Activated effector memory CD4-positive, alpha-beta T cell treated with Interleukin-2 at 50 U/mL for 16 hours (primary cell): ENCODE measurements around the gene ZNF619.

Source experiments
- DNase-seq: peaks from one replicate; pipeline ENCODE4 v3.0.0-alpha.2; 2020

The ZNF619 gene

DNA sequence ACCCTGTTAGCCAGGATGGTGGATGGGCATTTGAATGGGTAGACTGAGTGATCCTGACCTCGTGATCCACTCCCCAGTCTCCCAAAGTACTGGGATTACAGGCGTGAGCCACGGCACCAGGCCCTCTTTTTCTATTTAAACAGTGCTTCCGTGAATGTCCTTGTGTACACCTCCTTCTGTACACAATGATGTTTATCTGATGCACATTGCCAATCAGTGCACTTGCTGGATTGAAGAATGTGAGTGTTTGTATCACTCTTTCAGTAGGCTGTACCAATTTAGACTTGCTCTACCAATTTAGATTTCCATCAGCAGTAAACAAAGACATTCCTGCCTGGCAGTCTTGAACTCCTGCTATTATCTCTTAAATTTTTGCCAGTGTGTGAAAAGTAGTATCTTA, 8.9 kb upstream of the ZNF619 start:
- DNase-seq: no peak

DNA sequence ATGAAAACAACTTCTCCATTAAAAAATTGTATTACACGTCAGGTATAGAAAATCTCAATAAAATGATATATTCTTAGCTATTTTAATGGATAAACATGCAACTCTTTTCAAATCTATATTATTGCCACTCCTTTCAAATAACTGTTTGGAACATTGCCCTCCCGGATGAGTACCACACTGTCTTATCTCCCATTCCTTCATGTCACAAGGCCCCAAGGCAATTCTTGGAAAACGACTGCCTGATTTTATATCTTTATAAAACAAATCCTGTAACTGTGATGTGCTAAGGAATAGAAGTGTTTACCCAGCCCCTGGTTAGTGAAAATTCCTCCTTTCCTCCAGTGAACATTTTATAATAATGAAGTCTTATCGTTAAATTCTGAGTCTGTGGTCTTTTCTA, 6.2 kb upstream of the ZNF619 start:
- no peak for DNase-seq

DNA sequence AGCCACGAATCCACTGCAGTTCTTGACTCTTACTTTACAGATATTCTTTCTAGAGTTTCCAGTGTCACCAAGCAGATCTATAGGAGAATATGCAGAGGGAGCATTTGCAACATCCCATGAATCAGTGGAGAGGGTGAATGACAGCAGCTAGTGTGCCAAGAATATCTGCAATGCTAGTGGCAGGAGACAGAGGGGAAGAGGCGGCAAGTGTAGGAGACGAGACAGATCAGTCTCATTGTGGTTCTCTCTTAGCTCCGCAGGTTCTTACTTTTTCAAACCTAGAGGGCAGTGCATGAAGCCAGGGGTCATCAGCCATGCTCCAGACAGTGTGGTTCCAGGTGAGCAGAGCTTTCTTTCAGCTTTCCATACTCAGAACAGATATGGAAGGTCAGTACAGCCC, 744 bp downstream of the ZNF619 start:
- DNase-seq: no peak

DNA sequence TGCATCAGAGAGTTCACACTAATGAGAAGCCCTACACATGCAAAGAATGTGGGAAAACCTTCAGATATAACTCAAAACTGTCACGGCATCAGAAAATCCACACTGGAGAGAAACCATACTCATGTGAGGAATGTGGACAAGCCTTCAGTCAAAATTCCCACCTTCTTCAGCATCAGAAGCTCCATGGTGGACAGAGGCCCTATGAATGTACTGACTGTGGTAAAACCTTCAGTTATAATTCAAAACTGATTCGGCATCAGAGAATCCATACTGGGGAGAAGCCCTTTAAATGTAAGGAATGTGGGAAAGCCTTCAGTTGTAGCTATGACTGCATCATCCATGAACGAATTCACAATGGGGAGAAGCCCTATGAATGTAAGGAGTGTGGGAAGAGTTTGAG, 10.2 kb downstream of the ZNF619 start:
- no peak for DNase-seq

DNA sequence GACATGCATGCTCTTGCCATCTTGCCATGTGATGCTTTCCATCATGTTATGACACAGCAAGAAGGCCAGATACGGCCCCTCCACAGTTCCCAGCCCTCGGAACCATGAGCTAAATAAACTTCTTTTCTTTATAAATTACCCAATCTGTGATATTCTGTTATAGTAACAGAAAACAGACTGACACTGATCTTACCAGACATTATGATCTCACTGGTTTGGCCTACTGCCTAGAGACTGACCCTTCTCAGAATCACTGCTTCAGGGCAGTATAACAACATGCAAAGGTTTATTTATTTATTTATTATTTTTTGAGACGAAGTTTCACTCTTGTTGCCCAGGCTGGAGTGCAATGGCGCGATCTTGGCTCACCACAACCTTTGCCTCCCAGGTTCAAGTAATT, 14.0 kb downstream of the ZNF619 start:
- no peak for DNase-seq

DNA sequence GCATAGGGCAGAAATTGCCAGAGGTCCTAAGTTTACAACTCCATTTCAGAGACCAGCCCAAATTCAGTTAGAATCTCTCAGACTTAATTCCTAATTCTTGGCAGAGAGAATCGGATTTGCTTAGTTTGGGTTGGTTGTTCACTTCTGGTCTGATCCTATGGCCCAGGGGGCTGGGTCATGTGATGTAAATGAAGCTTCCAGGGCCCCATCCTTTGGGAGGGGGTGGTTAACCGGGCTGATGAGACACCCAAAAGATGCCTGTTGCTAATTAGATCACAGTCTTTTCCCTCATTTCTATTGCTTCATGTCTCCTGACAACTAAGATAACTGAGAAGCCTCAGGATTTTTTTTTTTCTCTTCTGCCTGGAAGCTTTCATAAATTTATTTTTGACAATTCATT, 17.8 kb downstream of the ZNF619 start:
- no peak for DNase-seq

DNA sequence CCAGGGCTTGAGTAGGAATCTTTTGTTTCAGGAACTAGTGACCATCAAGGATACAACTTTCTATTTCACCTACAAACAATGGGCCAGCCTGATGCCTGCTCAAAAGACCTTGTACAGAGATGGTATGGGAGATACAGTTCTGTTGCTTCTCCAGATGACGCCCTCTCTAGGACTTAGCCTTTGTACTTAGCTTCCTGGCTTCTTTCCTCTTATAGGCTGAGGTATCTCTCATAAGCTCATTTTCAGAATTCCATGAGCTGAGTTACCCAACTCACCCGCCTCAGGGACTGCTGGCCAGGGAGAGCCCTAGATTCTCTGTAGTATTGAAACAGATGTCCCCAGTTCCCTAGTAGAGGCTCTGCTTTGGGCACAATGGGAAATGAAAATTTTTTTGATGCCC, 20.4 kb downstream of the ZNF619 start:
- DNase-seq: no peak

DNA sequence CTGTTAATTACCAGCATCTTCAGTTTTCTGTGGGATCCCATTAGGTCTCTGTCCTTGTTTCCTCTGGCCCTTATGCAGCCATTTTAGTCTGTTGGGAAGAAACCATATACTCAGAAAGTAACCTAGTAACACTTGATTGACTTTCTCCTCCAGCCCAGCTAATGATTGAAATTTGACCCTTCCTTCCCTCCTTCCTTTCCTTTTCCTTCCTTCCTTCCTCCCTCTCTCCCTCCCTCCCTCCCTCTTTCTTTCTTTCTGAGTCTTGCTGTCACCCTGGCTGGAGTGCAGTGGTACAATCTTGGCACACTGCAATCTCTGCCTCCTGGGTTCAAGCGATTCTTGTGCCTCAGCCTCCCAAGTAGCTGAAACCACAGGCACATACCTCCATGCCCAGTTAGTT, 23.0 kb downstream of the ZNF619 start:
- no peak for DNase-seq

DNA sequence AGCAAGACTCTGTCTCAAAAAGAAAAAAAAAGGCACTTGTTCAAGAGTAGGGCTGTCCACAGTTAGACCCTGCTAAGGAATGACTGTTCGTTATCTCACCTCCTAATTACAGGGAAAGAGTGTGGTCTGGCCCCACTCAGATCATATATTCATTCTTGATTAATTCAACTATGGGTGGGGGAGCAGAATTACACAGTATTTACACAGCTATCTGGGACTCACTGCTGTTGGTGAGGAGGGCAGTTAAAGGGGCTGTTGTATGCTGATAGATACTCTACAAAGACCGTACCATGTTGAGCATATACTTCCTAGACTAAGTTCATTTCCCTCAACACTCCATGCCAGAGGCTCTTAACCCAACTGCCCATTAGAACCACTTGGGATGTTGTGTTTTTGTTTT, 25.1 kb downstream of the ZNF619 start:
- DNase-seq: no peak

DNA sequence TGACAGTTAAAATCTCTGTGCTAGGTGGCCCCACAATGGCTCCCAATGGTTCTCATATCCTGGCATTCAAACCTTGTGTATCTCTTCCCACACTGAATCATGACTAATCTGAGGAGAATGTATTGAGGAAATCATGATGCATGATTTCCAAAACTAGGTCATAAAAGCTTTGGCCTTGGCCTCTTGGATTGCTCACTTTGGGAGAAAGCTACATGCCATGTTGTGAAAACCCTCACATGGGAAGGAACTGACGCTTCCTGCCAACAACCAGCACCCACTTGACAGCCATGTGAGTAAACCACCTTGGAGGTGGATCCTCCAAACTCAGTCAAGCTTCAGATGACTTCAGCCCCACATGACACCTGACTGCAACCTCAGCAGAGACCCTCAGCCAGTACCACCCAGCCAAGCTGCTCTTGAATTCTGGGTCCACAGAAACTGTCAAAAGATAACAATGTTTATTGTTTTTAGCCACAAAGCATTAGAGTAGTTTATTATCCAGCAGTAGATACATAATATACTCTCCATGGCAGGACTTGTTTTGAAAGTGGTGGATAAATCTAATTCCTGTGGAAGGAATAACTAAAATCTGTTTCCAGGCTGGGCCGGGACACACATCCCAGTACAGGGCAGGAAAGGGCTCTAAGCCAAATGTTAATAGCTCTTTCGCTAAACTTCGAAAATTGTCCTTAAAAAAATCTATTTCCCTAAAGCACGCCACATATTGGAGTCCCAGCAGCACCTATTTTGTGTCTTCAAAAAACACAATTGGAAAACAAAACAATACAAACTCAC, 27.9 kb downstream of the ZNF619 start:
- DNase-seq: no peak

DNA sequence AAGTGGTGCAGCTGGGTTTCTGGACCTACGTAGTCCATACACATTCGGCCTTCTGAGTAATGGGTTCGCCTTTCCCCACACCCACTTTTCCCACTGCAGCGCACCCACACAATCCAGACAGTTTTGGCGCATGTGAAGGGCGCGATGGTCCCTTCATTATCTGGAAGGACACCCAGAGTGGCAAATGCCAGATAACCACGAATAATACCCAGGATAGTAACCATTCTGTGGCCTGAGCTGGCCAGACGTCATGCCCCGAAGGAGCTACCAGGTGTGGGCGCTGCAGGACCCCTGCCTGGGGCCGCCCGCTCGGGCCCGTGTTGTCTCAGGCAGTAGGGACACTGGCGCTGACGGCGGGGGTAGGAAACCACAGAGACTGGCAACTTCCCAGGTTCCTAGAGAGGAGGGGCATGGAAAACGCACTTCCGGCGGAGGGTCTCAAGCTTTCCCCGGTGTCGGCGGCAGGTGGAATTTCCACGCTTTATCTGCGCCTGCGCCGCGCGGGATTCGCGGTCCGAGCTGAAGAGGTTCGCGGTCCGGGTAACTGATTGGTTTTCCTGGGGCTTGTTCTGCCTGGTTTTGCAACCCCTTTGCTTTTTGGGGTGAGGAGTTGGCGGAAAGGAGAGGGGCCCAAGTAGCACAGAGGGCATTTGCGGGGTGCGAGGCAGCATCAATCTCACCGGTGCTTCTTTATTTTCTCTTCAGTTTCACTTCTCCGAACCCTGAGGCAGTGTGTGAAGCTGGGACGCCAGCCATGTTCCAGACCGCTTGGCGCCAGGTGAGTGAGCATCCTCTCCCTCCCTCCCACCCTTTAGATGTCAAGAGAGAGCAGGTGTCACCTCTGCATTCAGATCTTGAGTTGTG, 28.9 kb downstream of the ZNF619 start, which contains the start of gene ZNF620:
ZNF620 (plus strand) TSS at position 441 of the 864 bp plus-strand sequence; CDS start at position 755, 314 bp downstream.
- peak; percentile 25 for DNase-seq

DNA sequence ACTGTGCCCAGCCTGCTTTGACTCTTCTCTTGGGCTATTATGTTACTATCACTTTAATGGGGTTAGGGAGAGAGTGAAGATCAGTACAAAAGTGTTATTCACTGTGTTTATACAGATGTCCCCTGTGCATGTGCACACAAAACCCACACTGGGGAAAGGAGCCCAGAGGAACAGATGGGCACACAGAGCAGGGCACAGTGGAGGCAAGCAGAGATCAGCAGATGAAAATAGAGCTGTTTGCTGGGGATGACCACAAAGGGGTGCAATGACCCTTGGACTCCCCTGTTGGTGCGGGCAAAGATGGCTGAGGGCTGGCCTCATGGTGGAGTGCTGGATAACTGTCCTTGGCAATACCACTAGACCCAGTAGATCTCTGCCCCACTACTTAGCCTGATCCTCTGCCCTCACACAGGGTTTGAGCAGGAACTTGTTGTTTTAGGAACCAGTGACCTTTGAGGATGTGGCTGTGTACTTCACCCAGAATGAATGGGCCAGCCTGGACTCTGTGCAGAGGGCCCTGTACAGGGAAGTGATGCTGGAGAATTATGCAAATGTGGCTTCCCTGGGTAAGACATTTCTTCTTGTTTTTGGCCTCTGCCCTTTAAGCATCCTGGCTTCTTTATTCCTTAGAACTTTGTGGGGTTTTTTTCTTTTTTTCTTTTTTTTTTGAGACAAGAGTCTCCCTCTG, 34.3 kb downstream of the ZNF619 start:
- DNase-seq: no peak

DNA sequence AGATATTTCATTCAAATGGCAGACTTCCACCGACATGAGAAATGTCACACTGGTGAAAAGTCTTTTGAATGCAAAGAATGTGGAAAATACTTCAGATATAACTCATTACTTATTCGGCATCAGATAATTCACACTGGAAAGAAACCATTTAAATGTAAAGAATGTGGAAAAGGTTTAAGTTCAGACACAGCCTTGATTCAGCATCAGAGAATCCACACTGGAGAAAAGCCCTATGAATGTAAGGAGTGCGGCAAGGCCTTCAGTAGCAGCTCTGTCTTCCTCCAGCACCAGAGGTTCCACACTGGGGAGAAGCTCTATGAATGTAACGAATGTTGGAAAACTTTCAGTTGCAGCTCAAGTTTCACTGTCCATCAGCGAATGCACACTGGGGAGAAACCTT, 39.3 kb downstream of the ZNF619 start:
- no peak for DNase-seq

DNA sequence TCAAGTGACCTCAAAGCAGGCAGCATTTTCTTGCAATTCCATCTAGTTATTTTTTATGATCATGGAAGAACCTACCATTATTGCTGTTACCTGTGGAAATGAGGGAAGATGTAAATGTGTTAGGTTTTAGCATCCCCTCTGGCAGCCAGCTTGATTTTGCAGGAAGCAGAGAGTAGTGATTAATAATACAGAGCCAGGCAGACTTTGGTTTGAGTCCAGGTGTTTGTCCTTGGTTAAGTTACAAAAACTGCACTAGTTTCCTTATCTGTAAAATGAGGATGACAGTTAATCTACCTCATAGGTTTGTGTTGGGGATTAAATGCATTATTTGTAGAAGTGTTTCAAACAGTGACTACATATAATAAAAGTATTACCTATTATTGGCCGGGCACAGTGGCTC, 41.1 kb downstream of the ZNF619 start:
- no peak for DNase-seq

DNA sequence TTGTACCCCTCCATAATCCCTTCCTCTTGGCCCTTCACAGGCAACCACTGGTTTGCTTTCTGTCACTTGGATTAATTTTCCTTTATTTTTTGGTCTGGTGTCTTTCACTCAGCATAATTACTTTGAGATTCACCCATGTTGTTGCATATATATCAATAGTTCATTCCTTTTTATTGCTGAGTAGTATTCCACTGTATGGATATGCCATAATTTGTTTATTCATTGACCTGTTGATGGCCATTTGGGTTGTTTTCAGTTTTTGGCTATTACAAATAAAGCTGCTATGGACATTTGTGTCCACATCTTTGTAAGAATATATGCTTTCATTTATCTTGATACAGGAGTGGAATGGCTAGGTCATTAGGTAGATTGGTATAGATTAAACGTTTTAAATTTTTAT, 41.9 kb downstream of the ZNF619 start:
- no peak for DNase-seq

DNA sequence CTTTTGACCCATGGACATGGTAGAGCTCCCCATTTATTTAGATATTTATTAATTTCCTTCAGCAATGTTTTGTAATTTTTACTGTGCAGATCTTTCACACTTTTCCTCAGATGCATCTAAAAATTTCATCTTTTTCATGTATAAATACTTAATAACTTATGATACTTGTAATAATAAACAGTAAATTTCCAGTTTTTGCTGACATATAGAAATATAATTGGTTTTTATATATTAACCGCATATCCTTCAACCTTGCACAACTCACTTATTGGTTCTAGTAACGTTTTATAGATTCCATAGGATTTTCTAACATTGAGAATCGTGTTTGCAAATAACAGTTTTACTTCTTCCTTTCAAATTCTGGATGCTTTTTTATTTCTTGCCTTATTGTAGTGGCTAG, 44.3 kb downstream of the ZNF619 start:
- DNase-seq: no peak

DNA sequence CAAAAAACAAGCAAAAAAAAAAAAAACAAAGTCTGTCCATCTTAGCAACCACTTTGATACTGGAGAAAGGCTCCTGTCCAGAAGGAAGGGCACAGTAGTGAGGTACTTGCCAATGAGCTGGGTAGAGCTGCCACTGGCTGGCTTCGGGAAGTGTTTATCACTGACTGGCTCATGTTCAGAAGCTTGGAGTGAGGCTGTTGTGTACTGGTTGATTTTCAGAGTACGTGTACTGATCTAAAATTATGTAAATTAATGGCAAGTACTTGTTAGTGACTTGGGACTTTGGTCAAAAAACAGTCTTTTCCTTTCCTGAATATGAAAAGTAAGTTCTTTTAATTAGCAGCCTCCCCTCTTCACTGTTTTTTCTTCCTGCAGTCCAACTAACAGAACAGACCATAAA, 46.9 kb downstream of the ZNF619 start:
- DNase-seq: no peak

DNA sequence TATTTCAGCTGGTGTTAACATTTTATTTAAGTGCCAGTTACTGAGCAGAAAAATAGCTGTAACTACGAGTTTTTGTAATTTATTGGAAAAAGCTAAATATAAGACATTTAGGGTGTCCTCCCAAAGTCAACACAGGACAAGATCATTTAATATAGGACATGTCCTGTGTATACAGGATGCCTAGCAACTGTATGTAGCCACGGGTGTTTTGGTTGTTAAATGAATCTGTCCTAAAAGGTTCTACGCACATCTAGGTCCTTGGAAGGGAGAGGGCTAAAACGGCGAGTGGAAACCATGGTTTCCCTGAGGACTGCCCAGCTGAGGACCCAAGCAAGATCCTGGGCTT, 47.3 kb downstream of the ZNF619 start:
- no peak for DNase-seq

DNA sequence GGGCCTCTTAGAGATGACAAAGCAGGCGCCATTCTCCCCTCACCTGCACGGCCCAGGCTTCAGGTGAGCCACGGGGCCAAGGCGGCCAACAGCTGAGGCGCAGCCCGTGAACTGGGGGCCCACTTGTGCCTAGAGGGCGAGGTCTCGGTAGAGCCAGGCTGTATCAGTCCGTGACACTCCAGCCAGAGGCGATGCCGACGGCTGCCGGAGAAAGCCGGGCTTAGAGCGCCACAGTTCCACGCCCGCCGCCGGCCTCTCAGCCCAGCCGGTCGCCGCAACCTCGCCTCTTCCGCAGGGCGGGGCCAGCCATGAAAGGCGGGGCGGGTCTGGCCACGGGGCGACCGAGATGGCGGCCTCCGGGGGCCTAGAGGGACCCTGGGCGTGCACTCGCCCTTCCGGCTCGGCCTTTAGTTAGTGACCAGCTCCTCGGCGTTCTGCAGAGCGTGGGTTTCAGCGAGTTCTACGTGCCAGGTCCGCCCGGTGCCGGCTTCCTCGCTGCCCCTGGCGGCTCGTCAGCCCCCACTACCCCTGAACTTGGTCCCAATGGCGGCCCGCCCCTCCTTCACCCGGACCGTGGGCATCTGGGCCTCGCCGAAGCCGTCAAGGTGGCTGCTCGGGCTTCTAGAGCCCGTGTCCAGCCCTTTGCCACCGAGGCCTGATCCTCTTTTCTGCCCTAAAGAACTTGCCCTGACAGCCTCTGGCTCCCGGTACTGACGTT, 47.8 kb downstream of the ZNF619 start, which contains the start of gene ZNF621:
ZNF621 (plus strand) TSS at position 393 of the 718 bp plus-strand sequence. CDS start 881 bp downstream, outside the sequence.
- DNase-seq: peak; percentile 79

DNA sequence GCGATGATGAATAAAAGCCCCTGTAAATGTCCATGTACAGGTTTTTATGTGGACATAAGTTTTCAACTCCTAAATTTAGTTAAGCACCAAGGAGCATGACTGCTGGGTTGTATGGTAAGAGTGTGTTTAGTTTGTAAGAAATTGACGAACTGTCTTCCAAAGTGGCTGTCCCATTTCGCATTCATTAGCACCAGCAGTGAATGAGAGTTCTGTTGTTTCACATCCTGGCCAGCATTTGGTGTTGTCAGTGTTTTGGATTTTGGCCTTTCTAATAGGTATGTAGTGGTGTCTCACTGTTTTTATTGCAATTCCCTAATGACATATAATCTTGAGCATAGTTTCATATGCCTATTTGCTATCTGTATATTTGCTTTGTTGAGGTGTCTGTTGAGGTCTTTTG, 51.5 kb downstream of the ZNF619 start:
- DNase-seq: no peak

DNA sequence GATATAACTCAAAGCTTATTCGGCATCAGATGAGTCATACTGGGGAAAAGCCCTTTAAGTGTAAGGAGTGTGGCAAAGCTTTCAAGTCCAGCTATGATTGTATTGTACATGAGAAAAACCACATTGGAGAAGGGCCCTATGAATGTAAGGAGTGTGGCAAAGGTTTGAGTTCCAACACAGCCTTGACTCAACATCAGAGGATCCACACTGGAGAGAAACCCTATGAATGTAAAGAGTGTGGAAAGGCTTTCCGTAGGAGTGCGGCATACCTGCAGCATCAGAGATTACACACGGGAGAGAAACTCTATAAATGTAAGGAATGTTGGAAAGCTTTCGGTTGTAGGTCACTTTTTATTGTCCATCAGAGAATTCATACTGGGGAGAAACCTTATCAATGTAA, 55.3 kb downstream of the ZNF619 start:
- no peak for DNase-seq

DNA sequence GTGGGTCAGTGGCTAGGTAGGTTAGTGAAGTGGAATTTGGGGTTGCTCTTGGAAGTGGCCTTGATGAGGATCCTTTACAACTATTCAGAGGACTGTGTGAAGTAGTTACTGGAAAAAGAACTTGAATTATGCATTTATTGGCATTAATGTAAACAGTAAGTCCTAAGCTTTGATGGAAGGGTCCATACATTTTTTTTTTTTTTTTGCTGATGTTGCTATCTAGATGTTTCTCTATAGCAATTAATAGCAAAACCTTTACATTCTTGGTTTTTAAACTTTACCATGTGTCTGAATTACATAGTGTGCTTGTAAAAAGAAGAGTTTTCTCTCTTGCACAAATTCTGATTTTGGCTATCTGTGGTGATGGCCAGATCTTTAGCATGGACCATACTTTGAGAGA, 57.4 kb downstream of the ZNF619 start:
- no peak for DNase-seq
